Peyer's patch (tissue), 4 donors: ENCODE data around the gene EVC.

ENCODE experiments used
- POLR2A ChIP-seq, 2 donors: fragments of 450-650 bp; IDR thresholded peaks; one replicate each; pipeline ENCODE4 v1.5.1; 2017; ENCODE audit warnings: antibody characterized with exemption in 2 of 2, mild to moderate bottlenecking in 2 of 2, moderate library complexity in 2 of 2
- TF ChIP-seq, protein P1 (sequence below), 6 experiments: fragments of 450-650 bp in 4 of 6; fragments of 200-600 bp in 2 of 6; sonication (generic) in 1 of 6; IDR thresholded peaks; one replicate each; pipeline ENCODE4 v1.5.1; 2017 to 2019; ENCODE audit warnings: antibody characterized with exemption in 6 of 6, mild to moderate bottlenecking in 3 of 6, moderate library complexity in 1 of 6

DNA sequence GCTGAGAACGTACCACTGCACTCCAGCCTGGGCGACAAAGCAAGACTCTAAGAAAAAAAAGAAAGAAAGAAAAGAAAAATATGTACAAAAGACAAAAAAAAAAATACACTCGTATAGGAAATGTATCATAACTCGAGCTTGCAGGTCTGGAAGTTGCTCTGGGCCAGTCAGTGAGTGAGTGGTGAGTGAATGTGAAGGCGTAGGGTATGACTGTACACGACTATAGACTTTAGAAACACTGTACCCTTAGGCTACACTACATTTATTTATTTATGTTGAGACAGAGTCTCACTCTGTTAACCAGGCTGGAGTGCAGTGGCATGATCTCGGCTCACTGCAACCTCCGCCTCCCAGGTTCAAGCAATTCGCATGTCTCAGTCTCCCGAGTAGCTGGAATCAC is 32.0 kb upstream of the EVC start:
- TF ChIP-seq, protein P1, sequence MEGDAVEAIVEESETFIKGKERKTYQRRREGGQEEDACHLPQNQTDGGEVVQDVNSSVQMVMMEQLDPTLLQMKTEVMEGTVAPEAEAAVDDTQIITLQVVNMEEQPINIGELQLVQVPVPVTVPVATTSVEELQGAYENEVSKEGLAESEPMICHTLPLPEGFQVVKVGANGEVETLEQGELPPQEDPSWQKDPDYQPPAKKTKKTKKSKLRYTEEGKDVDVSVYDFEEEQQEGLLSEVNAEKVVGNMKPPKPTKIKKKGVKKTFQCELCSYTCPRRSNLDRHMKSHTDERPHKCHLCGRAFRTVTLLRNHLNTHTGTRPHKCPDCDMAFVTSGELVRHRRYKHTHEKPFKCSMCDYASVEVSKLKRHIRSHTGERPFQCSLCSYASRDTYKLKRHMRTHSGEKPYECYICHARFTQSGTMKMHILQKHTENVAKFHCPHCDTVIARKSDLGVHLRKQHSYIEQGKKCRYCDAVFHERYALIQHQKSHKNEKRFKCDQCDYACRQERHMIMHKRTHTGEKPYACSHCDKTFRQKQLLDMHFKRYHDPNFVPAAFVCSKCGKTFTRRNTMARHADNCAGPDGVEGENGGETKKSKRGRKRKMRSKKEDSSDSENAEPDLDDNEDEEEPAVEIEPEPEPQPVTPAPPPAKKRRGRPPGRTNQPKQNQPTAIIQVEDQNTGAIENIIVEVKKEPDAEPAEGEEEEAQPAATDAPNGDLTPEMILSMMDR (IDR thresholded peaks at IDR 0.05) = no peak
- TF ChIP-seq POLR2A (IDR thresholded peaks at IDR 0.05) = no peak
